HG03175 (cell line): Measurements from ENCODE around the gene ATG14.
"Not testable (repeated sequence)": the region's sequence is repeated elsewhere in the genome, so short reads cannot be mapped to it uniquely, and the experiment has no call there.

Experiments used
- ATAC-seq: cut with Tn5 transposase; IDR thresholded peaks from one replicate; pipeline ENCODE4 v1.9.1; 2021; ENCODE audit warnings: mild to moderate bottlenecking, moderate library complexity; ENCODE audit not compliant: unreplicated experiment

The ATG14 gene

DNA sequence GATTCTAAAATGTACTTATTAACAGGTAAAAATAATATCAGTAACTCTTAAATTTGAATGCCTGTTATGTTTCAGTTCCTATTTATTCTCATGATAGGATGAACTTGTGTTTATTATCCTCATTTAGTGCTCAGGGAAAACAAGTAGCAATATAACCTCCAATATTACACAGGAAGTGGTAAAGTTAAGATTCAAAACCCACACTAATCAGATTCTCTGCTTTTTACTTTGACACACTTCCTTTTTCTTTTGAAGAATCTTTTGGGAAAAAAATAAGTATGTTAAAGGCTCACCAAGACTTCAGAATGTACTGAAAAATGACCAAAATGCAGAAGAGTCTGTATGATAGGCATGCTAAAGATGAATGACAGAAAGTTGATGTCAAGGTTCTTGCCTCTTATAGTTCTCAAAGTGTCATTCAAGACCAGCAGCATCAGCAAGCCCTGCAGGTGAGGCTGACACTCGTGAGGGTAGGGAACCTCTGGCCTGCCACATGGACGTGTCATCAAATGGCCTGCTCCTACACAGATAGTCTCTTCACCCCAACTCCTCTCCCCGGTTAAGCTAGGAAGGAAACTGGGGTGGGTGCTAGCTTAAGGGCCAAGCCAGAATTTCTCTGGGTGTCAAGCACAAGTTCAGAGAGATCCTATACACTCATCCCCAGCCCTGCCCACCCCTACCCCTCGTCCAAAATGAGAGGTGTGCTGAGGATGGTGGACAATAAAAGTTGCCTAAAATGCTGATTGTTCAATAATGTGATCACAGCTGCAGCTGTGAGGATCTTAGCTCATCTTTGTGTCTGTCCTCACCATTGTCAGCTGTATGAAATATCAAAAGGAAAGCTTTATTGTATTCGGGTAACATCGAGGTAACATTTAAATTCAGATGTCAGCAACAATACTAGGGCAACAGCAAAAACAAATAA is 22.5 kb upstream of the ATG14 start:
- ATAC-seq, result no peak

DNA sequence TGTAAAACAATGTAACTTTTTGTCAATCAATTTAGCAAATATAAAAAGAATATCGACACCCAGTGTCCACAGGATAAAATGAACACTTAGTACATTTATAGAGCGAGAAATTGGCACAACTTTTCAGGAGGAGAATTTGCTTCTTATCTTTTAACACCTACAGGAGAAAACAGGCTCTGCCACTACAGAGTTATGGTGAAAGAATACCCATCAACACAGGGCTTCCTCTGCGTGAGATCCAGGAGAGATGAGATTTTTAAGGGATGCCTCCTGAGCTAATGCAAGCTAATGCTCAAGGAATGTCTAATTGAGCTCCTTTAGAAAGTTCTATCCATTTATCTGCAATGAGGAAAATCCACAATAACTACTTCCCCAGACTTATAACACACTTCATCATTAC is 21.0 kb upstream of the ATG14 start:
- ATAC-seq, result no peak

DNA sequence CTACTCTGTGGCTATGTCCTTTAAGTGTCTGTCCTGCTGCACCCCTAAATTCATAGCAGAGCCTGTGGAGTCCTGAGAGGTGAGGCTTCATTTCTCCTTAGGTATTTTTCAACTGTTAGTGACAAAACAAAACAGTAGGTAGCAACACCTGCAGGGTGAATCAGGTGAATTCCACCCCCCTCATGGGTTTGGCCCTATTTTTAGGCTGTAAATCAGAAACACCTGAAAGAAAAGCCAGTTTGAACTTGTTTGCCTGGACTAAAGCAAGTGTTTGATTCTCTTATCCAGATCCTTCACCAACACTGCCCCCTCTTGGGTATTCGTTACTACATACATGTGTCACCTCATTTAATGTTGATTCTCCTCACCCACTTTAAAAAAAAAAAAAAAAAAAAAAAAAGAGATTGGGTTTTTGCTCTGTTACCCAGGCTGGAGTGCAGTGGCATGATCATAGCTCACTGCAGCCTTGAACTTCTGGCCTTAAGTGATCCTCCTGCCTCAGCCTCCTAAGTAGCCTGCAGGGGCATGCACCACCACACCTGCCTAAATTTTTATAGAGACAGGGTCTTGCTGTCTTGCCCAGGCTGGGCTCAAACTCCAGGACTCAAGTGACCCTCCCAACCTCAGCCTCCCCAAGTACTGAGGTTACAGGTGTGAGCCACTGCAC is 18.5 kb upstream of the ATG14 start:
- peak; percentile 64 for ATAC-seq

DNA sequence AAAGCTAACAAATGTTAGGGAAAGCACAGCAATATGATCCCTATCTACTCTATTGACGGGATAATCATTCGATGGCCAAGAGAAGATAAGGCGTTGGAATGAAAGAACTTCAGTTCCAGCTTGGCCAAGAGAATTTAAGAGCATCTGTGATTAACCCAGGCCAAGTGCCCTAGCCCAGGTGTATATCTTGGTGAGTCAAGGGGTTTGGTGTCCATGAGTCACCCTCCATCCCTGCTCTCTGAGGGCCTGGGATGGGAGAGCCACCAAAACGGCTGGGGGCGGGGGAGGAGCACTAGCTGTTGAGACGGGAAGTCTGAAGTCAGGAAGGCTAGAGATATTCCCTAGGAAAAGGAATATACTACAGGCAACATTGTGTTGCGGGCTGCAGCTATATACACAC is 15.8 kb upstream of the ATG14 start:
- ATAC-seq, result no peak

DNA sequence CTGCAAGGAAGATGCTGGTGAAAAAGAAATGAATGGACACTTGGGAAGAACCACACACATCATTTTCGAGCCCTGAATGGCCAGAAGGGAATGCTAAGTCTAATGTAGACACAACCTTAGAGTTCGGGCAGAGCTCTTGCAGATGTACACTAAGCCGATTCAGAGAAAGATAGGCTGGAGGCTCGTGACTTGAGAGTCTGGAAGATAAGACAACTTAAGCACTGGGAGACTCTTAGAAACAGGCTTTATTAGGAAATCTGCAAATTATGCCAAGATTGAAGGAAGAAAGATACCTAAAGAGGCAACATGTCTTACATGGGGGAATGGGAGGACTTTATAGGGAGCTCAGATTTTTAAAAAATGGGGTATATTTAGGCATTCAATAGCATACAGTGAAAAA is 15.3 kb upstream of the ATG14 start:
- ATAC-seq, result no peak

DNA sequence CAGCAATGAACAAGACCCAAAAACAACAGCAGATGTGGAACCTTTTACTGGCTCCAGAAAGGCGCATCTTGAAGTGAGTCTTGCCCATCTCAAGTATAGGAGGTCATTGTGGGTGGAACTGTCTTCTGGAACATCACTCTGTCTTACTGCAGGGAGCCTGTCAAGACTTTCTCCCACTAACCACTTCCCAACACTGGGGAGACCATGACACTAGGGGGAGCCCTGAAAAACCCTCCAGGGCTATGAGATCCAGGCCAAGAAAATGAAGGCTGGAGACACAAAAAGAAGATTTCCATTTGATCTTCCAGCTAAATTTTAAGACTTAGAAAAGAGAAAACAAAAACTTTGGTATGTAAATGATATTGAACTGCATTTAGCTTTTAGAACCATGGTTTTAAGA is 13.5 kb upstream of the ATG14 start:
- no peak for ATAC-seq

DNA sequence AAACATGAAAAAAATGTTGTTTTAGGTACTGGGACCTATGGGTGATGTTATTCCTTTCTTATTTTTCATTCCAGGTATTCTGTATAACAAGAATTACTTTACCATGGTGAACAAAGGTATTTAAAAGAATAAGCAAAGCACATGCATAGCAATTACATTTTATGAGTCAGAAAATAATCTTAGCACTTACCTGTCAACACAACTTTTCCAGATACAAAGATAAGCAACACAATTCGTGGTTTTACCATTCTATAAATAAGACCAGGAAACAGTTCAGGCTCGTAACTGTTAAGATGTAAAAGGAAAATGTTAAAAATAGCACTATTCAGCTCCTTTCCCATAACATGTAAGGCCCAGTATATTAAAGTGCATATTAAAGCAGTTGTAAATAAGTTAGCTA is 12.3 kb upstream of the ATG14 start:
- no peak for ATAC-seq

DNA sequence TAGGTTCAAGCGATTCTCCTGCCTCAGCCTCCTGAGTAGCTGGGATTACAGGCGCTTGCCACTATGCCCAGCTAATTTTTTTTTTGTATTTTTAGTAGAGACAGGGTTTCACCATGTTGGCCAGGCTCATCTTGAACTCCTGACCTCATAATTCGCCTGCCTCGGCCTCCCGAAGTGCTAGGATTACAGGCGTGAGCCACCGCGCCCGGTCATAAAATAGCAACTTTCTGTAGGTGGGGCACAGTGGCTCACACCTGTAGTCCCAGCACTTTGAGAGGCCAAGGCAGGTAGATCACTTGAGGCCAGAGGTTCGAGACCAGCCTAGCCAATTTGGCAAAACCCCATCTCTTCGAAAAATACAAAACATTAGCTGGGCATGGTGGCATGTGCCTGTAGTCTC is 10.7 kb upstream of the ATG14 start:
- not testable (repeated sequence) for ATAC-seq

DNA sequence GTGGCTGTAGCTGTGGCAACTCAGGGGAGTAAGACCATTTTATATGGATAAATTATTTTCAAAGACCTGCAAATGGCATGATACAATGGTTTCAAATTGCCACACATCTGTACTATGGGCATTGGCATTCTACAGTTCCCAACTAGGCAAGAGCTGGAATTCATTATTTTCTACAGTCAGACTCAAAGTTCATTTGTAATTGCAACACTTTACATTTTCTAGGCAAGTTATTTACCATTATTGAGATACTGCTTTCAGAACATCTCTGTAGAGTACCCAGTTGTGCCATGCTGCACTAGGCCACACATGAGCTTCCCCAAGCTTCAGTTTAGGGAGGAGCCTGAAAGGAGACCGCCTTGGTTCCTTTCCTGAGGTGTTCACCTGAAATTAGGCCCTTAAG is 8.0 kb upstream of the ATG14 start:
- ATAC-seq, result no peak

DNA sequence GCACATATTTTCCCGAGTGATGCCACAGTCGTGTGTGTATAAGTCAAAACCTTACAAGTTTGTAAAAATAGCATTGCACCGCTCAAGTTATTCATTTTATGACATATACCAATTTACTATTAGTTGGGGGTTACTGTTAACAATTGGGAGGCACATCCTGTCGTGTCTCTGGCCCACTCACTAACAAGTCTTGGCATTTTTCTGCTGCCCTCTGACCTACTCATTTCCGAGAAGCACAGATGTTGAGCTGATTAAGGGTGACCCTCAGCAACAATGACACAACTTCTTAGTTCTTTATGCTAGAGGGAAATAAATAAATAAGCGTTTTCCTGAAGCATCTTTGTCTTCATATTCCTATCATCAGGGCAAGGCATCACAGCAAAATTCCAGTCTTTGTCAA is 6.8 kb upstream of the ATG14 start:
- ATAC-seq, result no peak

DNA sequence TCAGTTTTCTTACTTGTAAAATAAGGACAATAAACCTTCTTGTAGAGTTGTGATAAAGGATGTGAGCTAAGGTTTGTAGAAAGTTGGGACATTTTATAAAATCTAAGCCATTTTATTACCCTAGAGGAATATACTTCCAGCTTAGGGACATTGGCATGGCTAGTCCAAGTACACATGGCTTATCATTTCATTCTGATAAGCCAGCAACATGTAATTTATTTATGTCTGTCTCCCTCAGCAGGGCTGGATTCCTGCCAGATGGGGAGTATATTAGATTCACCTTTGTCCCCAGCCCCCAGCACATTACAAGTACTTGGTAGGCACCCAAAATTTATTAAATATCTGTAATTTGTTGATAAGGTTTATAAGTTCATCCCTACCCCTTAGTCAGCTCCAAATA is 6.3 kb upstream of the ATG14 start:
- no peak for ATAC-seq

DNA sequence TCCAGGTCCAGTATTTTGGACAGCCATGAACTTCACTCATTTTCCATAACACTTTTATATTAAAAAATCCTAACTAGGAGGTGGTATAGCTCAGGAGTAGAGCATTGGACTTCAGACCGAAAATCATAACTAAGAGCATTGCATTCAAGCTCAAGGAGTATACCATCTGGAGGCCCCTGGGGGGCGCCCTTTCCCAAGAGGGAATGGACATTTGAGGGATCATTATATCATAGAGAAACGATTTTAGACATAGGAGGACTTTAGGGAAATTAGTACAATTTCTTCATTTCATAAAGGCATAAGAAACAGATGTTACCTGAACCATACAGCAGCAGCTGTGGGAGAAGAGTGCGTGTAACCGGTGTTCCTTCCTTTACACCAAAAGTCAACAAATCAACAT is 5.2 kb upstream of the ATG14 start:
- no peak for ATAC-seq

DNA sequence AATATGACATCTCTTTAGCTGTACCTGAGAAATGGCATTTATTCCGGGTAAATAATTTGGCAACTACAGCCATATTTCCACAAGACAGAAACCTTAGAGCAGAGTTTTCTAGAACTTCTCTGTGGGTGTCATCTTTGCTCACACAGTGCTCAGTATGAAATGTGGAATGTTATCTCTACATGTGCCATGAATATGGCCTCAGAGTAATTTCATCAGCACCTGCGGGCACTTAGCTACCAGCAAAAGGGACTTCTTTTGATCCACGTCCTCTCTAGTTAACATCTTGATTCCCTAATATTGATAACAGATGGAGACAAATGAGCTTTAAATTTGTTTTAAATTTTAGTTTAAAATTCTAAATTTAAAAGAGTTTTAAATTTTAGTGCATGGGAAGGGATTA is 2.9 kb upstream of the ATG14 start:
- no peak for ATAC-seq

DNA sequence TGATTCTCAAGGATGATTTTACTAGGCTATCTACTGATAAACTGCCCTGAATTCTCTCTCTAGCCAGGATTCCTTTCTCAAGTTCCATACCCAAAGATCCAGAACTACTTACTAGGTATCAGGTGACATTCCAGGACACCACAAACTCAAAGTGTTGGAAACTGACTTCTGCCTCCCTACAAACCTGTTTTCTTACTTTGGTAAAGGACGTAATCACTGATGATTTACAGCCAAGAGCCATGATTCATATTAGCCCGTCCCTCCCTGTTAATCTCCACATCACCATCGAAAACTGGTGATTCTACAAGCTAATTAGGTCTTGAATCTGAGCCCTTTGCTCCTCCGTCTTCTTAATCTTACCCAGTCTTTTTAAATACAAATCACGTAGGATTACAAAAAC is 1.0 kb upstream of the ATG14 start:
- no peak for ATAC-seq

DNA sequence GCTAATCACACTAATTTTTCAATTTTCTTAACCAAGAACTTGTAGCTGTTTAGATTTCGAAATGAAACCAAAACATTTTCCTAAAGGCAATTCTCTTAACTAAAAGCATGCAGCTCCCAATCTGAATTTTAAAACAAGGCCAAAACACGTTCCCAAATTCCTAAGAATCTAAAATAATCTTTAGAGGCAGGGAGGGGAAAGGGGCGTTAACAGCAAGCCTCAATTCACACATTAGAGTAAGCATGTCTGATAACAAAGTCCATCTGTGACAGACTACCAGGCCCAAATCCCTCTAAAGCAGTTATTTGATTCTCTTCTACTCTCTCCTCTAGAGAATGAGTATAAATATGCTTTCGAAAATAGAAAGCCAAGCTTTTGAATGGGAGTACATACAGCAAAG is 754 bp downstream of the ATG14 start:
- no peak for ATAC-seq

DNA sequence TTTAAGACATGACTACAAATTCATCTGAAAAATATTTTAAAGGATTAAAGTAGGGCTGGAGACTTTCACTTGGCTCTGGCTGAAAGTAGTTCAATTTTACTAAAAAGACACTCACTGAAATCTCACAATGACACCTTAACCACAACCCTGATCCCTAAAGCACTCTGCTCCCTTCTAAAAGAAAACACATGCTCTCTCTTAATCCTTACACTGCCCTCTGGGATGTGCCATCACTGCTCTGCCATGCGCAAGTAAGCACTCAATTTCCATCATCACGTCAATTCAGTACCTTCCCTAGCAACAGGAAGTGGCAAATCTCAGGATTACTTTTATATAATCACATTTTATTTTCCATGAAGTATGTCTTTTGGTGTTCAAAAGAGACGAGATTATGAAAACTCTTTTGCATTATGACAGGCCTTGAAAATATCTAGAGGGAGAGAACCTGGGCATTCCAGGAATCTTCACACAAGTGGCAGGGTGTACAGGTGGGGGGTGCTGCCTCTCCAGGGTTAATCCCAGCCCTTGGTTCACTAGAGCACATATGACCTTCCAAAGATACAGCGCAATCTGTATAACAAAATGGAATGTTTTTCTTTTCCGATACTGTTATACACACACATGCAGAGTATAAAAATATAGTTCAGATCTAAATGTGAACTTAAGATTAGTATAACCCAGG is 7.3 kb downstream of the ATG14 start:
- no peak for ATAC-seq

DNA sequence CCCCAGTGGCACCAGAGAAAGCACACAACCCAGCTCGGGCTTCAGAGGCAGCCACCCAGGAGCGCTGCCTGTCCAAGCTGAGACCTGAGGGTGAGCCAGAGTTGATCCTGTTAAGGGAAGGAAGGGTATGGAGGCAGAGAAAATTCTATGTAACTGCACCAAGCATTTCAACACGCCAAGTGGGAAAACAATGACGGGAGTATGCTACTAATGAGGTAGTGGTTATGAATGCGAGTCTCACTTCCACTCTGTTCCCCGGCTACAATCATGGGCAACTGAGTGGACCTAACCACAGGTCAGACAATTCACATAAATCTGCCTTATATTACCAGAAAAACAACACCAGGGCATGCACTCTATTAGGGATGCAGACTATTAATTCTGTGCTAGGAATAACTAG is 9.9 kb downstream of the ATG14 start:
- ATAC-seq, result no peak

DNA sequence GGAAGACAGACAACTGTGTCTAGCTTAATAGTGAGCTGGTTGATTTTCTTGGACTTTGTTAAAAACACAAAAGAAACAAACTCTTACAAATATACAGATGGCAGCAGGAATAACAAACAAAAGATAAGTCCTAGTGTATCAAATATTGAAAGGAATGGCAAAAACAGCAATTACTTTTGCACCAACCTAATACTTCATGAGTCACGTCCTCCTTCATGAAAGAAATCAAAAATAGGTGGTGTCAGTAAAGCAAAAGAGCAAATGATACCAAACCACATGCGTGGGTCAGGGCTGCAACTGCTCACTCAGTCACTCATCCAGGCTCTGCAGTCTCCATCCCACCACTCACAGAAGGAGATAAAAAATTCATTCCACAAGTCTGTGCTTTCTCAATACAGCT is 11.8 kb downstream of the ATG14 start:
- ATAC-seq, result no peak

DNA sequence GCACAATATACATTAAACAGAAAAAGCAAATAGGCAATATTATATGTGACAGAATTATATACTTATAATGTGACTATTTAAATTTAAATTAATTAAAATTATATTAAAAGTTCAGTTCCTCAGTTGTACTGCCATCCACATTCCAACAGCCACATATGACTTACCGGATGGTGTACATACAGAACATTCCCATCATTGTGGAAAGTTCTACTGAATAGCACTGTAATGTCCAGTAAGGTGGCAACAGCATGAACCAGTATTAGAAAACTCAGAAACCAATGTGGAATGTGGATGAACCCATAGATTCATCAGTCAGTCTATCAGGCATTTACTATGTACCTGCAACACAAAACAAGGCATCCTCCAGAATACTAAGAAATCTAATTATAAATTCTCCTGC is 12.4 kb downstream of the ATG14 start:
- no peak for ATAC-seq

DNA sequence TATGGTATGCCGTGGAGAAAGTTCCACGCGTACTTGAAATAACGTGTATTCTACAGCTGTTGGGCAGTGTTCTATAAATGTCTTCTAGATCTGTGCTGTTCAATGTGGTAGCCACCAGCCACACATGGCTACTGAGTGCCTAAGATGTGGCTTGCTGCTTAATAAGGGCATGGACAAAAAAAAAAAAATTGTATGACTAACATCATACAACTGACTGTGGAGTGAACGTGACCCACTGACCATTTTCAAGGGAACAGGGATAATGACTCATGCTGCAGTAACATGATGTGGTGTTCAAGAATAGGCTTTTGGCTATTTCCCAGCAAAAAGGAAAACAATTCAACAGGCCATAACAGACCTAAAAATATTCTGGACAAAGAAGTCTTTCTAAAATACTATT is 13.0 kb downstream of the ATG14 start:
- ATAC-seq, result no peak

DNA sequence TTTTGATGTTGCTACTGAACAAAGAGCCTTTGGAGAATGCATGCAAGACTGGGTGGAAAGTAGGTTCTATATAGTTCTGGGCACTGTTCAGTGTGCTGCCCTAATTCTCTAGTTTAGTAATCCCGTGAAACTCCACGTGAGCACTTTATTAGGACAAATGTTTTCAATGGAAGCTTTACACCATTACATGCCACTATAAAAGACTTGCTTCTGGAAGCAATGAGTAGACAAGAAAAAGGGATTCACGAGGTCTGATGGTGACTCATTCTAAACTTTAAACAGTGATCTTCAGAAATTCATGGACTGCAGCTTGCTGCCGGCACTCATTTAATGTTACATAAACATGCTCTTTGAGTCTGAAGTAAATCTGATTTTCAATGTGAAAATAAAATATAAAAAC is 22.3 kb downstream of the ATG14 start:
- ATAC-seq, result no peak

DNA sequence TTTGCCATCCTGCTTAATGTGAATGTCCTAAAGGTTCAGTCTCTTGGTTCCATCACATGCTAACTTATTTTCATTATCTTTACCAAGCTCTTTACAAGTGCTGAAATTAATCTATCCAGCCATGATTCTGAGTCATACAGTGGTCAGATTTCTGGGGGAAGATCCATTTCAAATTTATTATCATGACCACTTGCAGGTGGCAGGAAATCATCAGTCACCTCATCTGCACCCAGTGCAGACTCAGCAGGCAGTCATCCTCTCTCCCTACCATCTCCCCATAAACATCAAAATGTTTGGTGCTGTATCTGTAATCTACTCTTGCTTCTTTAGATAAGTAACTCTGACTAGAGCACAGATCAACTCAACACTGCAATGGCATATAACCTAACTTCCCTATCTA is 23.5 kb downstream of the ATG14 start:
- ATAC-seq, result no peak
